ENCODE measurements around the gene ITGB2. TPM values are rescaled to one million over a fixed set of nuclear protein-coding genes. Genes with fewer than 3 reads are reported as not detected.
"Not testable (repeated sequence)": the region's sequence is repeated elsewhere in the genome, so short reads cannot be mapped to it uniquely, and the experiment has no call there.

The ITGB2 gene
- total RNA-seq, 1 donor from 2014 or later = 0.91 TPM

DNA sequence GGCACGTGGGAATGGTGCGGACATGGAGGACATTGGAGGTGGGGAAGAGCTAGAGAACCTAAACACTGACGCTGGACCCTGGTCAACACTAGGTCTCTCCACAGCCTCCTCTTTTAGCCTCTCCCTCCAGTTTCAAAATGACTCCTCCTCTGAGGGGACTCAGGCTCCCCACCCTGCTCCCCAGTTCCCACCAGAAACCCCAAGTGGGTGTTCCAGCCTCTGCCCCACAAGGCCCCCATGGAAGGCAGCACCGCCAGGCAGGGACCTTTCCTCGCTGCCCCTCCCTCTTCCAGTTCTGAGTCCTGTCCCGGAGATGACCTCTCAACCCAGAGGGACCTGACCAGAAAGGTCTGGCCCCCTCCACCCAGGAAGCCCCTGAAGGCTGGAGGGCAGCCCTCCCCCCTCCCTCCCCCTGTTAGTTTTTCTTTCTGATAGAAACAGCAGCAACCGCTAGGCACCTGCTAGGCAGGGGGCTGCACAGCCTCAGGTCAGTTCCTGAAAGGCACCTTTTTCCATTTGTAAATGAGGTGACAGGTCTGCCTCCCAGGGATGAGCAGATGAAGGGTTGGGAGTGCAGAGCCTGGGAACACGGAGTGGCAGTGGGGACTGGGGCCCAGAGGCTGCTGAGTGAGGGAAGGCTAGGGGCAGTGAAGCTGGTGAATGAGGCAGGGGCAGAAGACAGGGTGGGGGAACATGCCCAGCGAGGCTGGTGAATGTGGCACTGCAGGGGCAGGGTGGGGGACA, 9.3 kb upstream of the ITGB2 start:
- no peak overlapping the region for H3K27ac Mint-ChIP-seq (ENCODE audit: unreplicated experiment)
- no peak for DNase-seq

GRCh38 chr21:44929242-44929798, 8.6 kb upstream of the ITGB2 start:
- Mint-ChIP-seq H3K27me3 (ENCODE audit: unreplicated experiment) (peaks cover 26% of the 10 kb centered on the region), H3K4me1 (ENCODE audit: low read depth, unreplicated experiment) (peaks cover 3% of the 10 kb centered on the region), H3K4me3 (ENCODE audit: unreplicated experiment) (no peak overlapping the region), H3K9me3 (ENCODE audit: unreplicated experiment) (peaks cover 6% of the 10 kb centered on the region), H3K36me3 (ENCODE audit: unreplicated experiment) (peaks cover 4% of the 10 kb centered on the region), H3K27ac (ENCODE audit: unreplicated experiment) (no peak overlapping the region)
- DNase-seq = no peak
- TF ChIP-seq, protein P1, sequence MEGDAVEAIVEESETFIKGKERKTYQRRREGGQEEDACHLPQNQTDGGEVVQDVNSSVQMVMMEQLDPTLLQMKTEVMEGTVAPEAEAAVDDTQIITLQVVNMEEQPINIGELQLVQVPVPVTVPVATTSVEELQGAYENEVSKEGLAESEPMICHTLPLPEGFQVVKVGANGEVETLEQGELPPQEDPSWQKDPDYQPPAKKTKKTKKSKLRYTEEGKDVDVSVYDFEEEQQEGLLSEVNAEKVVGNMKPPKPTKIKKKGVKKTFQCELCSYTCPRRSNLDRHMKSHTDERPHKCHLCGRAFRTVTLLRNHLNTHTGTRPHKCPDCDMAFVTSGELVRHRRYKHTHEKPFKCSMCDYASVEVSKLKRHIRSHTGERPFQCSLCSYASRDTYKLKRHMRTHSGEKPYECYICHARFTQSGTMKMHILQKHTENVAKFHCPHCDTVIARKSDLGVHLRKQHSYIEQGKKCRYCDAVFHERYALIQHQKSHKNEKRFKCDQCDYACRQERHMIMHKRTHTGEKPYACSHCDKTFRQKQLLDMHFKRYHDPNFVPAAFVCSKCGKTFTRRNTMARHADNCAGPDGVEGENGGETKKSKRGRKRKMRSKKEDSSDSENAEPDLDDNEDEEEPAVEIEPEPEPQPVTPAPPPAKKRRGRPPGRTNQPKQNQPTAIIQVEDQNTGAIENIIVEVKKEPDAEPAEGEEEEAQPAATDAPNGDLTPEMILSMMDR (IDR thresholded peaks at IDR 0.05; ENCODE audit: partially characterized antibody, unreplicated experiment) = no peak

More for the DNA sequence above, 9.3 kb upstream of the ITGB2 start:
- H3K4me1 Mint-ChIP-seq (ENCODE audit: low read depth, unreplicated experiment) = peaks cover 3% of the 10 kb centered on the region
- H3K9me3 Mint-ChIP-seq (ENCODE audit: unreplicated experiment) = peaks cover 3% of the 10 kb centered on the region
- TF ChIP-seq, protein P1 (IDR thresholded peaks at IDR 0.05; ENCODE audit: partially characterized antibody, unreplicated experiment) = no peak
- H3K4me3 Mint-ChIP-seq (ENCODE audit: unreplicated experiment) = no peak overlapping the region
- H3K27me3 Mint-ChIP-seq (ENCODE audit: unreplicated experiment) = peaks cover 28% of the 10 kb centered on the region
- no peaks in the 10 kb centered on the region for H3K36me3 Mint-ChIP-seq (ENCODE audit: unreplicated experiment)

DNA sequence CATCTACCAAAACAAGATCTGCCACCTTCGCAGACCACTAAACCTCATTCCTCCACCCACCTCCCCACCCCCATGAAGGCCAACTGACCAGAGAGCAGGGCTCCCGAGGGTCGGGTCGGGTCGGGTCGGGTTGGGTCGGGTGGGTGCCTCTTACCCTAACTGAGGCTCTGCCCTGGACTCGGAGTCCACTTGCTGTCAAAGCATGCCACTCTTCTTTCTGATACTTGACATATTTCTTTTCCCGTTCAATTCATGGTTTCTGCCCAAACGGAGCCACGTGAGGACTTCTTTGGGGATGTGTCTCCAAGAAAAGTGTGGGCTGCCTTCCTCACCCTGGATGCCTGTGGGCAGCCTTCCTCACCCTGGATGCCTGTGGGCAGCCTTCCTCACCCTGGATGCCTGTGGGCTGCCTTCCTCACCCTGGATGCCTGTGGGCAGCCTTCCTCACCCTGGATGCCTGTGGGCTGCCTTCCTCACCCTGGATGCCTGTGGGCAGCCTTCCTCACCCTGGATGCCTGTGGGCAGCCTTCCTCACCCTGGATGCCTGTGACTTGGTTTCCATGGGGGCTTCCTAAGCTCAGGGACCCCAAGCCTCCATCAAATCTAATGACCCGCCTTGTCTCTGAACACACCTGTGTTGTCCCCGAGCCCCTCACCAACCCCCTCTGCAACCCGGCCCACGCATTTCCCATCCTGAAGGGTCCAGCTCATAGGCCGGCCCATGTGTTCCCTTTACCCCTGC, 8.0 kb upstream of the ITGB2 start:
- H3K27ac Mint-ChIP-seq (ENCODE audit: unreplicated experiment); H3K4me3 Mint-ChIP-seq (ENCODE audit: unreplicated experiment): not testable (repeated sequence)
- peaks cover 26% of the 10 kb centered on the region for H3K27me3 Mint-ChIP-seq (ENCODE audit: unreplicated experiment)

GRCh38 chr21:44927587-44928461, 7.1 kb upstream of the ITGB2 start:
- Mint-ChIP-seq H3K4me1 (ENCODE audit: low read depth, unreplicated experiment) (peaks cover 3% of the 10 kb centered on the region), H3K4me3 (ENCODE audit: unreplicated experiment) (no peak overlapping the region), H3K27ac (ENCODE audit: unreplicated experiment) (no peak overlapping the region), H3K27me3 (ENCODE audit: unreplicated experiment) (peaks cover 26% of the 10 kb centered on the region), H3K9me3 (ENCODE audit: unreplicated experiment) (peaks cover 8% of the 10 kb centered on the region), H3K36me3 (ENCODE audit: unreplicated experiment) (peaks cover 15% of the 10 kb centered on the region)
- TF ChIP-seq, protein P1 (IDR thresholded peaks at IDR 0.05; ENCODE audit: partially characterized antibody, unreplicated experiment) = no peak
- DNase-seq = no peak

More for the DNA sequence above, 8.0 kb upstream of the ITGB2 start:
- H3K4me1 Mint-ChIP-seq (ENCODE audit: low read depth, unreplicated experiment); DNase-seq; H3K9me3 Mint-ChIP-seq (ENCODE audit: unreplicated experiment): not testable (repeated sequence)
- peaks cover 11% of the 10 kb centered on the region for H3K36me3 Mint-ChIP-seq (ENCODE audit: unreplicated experiment)

- peaks cover 3% of the 10 kb centered on the region for H3K4me1 Mint-ChIP-seq (ENCODE audit: low read depth, unreplicated experiment)
- peaks cover 8% of the 10 kb centered on the region for H3K9me3 Mint-ChIP-seq (ENCODE audit: unreplicated experiment)
- no peak for DNase-seq
- H3K4me3 Mint-ChIP-seq (ENCODE audit: unreplicated experiment) = no peak overlapping the region
- no peak overlapping the region for H3K27ac Mint-ChIP-seq (ENCODE audit: unreplicated experiment)
- H3K27me3 Mint-ChIP-seq (ENCODE audit: unreplicated experiment) = peaks cover 26% of the 10 kb centered on the region
- TF ChIP-seq, protein P1 (IDR thresholded peaks at IDR 0.05; ENCODE audit: partially characterized antibody, unreplicated experiment) = no peak
- peaks cover 15% of the 10 kb centered on the region for H3K36me3 Mint-ChIP-seq (ENCODE audit: unreplicated experiment)
Measured at GRCh38 chr21:44927259-44927586, 6.5 kb upstream of the ITGB2 start.

Measured in glutamatergic neuron (in vitro differentiated cells).